Caco-2 (cell line): ENCODE results near the gene CMTM2. TPM values are rescaled to one million over a fixed set of nuclear protein-coding genes. Genes with fewer than 3 reads are reported as not detected.

Experiments used
- BruUV-seq: library from RNA; stranded (reverse); fragments of 400-500 nt; replicated peaks from 2 replicates; lab custom pipeline; 2021; lab: Mats Ljungman, UMichigan
- CTCF ChIA-PET: fragments of 300-600 bp; sonication (Branson Sonifier 250); formaldehyde crosslinking; loops from one replicate; lab custom pipeline; 2022; ENCODE audit warnings: antibody characterized with exemption; lab: Charles Lee
- POLR2A ChIA-PET: fragments of 300-600 bp; sonication (Branson Sonifier 250); formaldehyde crosslinking; loops from one replicate; lab custom pipeline; 2022; ENCODE audit warnings: antibody characterized with exemption; lab: Charles Lee
- DNase-seq, 2 experiments: peaks; one replicate each; pipeline versions ENCODE4 v3.0.0 to v3.0.0-alpha.2; 2020 to 2022
- H3K27me3 ChIP-seq: replicated peaks from 2 replicates; pipeline ENCODE4 v1.6.0; 2011; ENCODE audit warnings: low read length; ENCODE audit not compliant: control insufficient read depth, insufficient read depth
- H3K36me3 ChIP-seq: 2 replicates; pipeline ENCODE4 v1.5.1; 2011; ENCODE audit warnings: low read length; ENCODE audit not compliant: control insufficient read depth, insufficient read depth
- H3K4me1 ChIP-seq: fragments of 250-450 bp; sonication (Bioruptor Pico); 2 replicates; pipeline ENCODE4 v1.5.1; 2020; ENCODE audit warnings: mild to moderate bottlenecking
- H3K4me3 ChIP-seq: 2 replicates; pipeline ENCODE4 v1.5.1; 2011; ENCODE audit warnings: low read depth, mild to moderate bottlenecking, control low read depth, low read length
- H3K9me3 ChIP-seq: fragments of 250-450 bp; sonication (Bioruptor Pico); 2 replicates; pipeline ENCODE4 v1.5.1; 2020; ENCODE audit warnings: mild to moderate bottlenecking, moderate library complexity
- H3K27ac Mint-ChIP-seq: one replicate; pipeline ENCODE4 v1.8.0; 2022; ENCODE audit warnings: mixed read lengths; ENCODE audit not compliant: unreplicated experiment
- H3K27me3 Mint-ChIP-seq: one replicate; pipeline ENCODE4 v1.8.0; 2022; ENCODE audit warnings: mixed read lengths; ENCODE audit not compliant: insufficient read depth, unreplicated experiment
- H3K36me3 Mint-ChIP-seq: one replicate; pipeline ENCODE4 v1.8.0; 2022; ENCODE audit warnings: mild to moderate bottlenecking, mixed read lengths; ENCODE audit not compliant: insufficient read depth, unreplicated experiment
- H3K4me1 Mint-ChIP-seq: one replicate; pipeline ENCODE4 v1.8.0; 2022; ENCODE audit warnings: low read depth, mixed read lengths; ENCODE audit not compliant: unreplicated experiment
- H3K4me3 Mint-ChIP-seq: one replicate; pipeline ENCODE4 v1.8.0; 2022; ENCODE audit warnings: mild to moderate bottlenecking, moderate library complexity, mixed read lengths; ENCODE audit not compliant: unreplicated experiment
- H3K9me3 Mint-ChIP-seq: one replicate; pipeline ENCODE4 v1.8.0; 2022; ENCODE audit warnings: mixed read lengths; ENCODE audit not compliant: unreplicated experiment
- intact Hi-C: fragments of 100-400 bp; cut with micrococcal nuclease; formaldehyde crosslinking; loops from one replicate; pipeline ENCODE4 v1.10.0; 2022; ENCODE audit not compliant: unreplicated experiment
- total RNA-seq: library from RNA; stranded (reverse); gene quantifications from 2 replicates; pipeline ENCODE4 v1.2.3, GENCODE V29; 2022
- TF ChIP-seq, protein P1 (sequence below), 2 experiments: fragments of 200-600 bp in 1 of 2; IDR thresholded peaks; 1 replicate in 1 of 2; 2 replicates in 1 of 2; pipeline versions ENCODE4 v1.5.1 to v1.8.0; 2011 to 2022; ENCODE audit warnings: antibody characterized with exemption in 1 of 2, control low read depth in 1 of 2, inconsistent platforms in 1 of 2, low read depth in 1 of 2, low read length in 1 of 2, mild to moderate bottlenecking in 1 of 2, moderate library complexity in 1 of 2; ENCODE audit not compliant: insufficient read depth in 1 of 2, severe bottlenecking in 1 of 2, unreplicated experiment in 1 of 2

The CMTM2 gene
- total RNA-seq, 1 experiment from 2014 or later = not detected

GRCh38 chr16:66568355-66568754 lies 10.9 kb upstream of the CMTM2 start:
- Mint-ChIP-seq H3K27me3 (no peaks in the 10 kb centered on the region), H3K36me3 (peaks cover 27% of the 10 kb centered on the region), H3K4me1 (no peaks in the 10 kb centered on the region), H3K9me3 (no peaks in the 10 kb centered on the region), H3K27ac (no peak overlapping the region), H3K4me3 (no peak overlapping the region)
- DNase-seq = no peak
- BruUV-seq = no TSS peak
- ChIA-PET CTCF (no interaction called here), POLR2A (no interaction called here)
- intact Hi-C loops = no loop called here
- TF ChIP-seq, protein P1, sequence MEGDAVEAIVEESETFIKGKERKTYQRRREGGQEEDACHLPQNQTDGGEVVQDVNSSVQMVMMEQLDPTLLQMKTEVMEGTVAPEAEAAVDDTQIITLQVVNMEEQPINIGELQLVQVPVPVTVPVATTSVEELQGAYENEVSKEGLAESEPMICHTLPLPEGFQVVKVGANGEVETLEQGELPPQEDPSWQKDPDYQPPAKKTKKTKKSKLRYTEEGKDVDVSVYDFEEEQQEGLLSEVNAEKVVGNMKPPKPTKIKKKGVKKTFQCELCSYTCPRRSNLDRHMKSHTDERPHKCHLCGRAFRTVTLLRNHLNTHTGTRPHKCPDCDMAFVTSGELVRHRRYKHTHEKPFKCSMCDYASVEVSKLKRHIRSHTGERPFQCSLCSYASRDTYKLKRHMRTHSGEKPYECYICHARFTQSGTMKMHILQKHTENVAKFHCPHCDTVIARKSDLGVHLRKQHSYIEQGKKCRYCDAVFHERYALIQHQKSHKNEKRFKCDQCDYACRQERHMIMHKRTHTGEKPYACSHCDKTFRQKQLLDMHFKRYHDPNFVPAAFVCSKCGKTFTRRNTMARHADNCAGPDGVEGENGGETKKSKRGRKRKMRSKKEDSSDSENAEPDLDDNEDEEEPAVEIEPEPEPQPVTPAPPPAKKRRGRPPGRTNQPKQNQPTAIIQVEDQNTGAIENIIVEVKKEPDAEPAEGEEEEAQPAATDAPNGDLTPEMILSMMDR (IDR thresholded peaks at IDR 0.05; ENCODE audit: insufficient read depth in 1 of 2, low read depth in 1 of 2, low read length in 1 of 2, severe bottlenecking in 1 of 2, unreplicated experiment in 1 of 2) = no peak
- Histone ChIP-seq H3K4me3 (no peak overlapping the region), H3K9me3 (no peaks in the 10 kb centered on the region), H3K27me3 (no peaks in the 10 kb centered on the region), H3K36me3 (peaks cover 4% of the 10 kb centered on the region; the same call in 1 of the 2 replicates), H3K4me1 (no peaks in the 10 kb centered on the region)

DNA sequence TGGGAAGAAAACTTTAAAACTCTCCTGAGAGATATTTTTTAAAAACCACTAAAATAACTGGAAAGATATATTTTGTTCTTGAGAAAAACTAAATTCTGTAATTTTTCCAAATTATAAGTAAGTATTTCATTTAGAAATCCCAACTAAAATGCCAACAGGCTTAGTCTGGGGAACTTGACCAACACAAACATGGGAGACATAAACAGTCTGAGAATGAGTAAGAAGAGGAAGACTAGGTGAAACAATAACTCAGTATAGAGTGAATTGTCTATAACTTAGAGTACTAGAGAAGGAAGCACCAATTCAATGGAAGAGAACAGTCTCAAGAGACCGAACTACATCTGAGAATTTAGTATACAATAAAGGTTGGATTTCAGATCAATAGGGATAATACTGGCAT lies 10.1 kb upstream of the CMTM2 start:
- no peak for DNase-seq
- Histone ChIP-seq H3K9me3 (no peaks in the 10 kb centered on the region), H3K4me1 (no peaks in the 10 kb centered on the region), H3K36me3 (peaks cover 4% of the 10 kb centered on the region; the same call in 1 of the 2 replicates), H3K4me3 (no peak overlapping the region), H3K27me3 (no peaks in the 10 kb centered on the region)
- no TSS peak for BruUV-seq
- TF ChIP-seq, protein P1 (IDR thresholded peaks at IDR 0.05; ENCODE audit: insufficient read depth in 1 of 2, low read depth in 1 of 2, low read length in 1 of 2, severe bottlenecking in 1 of 2, unreplicated experiment in 1 of 2) = no peak
- ChIA-PET CTCF (interaction anchor here (0.7 kb wide), 1 partner anchor 8 kb away, joined by 3 read pairs; no protein-coding TSS in a partner anchor), POLR2A (no interaction called here)
- Mint-ChIP-seq H3K27ac (no peak overlapping the region), H3K27me3 (no peaks in the 10 kb centered on the region), H3K9me3 (no peaks in the 10 kb centered on the region), H3K4me1 (no peaks in the 10 kb centered on the region), H3K36me3 (peaks cover 22% of the 10 kb centered on the region), H3K4me3 (no peak overlapping the region)
- intact Hi-C loops = no loop called here

DNA sequence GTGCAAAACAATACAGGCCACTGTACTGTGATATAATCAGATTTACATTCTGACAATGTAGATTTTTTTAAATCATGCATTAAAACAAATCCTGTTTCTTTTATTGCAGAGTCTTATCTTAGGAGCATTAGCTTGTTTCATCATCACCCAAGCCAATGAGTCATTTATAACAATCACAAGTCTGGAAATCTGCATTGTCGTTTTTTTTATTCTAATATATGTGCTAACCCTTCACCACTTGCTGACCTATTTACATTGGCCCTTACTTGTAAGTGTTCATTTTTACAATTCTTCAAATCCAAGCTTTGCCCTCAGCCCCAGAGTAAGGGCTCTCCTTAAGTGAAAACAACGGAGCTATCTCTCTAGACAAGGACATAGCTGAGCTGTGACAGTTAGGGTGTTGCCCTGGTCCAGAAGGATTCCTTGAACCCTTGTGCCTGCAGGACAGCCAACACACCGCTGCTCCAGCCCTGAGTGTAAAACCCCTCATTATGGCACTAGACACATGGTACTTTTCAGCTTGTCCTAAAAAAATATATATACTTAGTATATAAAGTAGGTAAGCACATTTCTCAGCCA lies 9.3 kb upstream of the CMTM2 start:
- Histone ChIP-seq H3K4me3 (no peak overlapping the region), H3K36me3 (peaks cover 4% of the 10 kb centered on the region; the same call in 1 of the 2 replicates), H3K27me3 (no peaks in the 10 kb centered on the region), H3K9me3 (no peaks in the 10 kb centered on the region), H3K4me1 (no peaks in the 10 kb centered on the region)
- Mint-ChIP-seq H3K27me3 (no peaks in the 10 kb centered on the region), H3K9me3 (no peaks in the 10 kb centered on the region), H3K4me3 (no peak overlapping the region), H3K27ac (no peak overlapping the region), H3K4me1 (no peaks in the 10 kb centered on the region), H3K36me3 (peaks cover 16% of the 10 kb centered on the region)
- ChIA-PET POLR2A (no interaction called here), CTCF (no interaction called here)
- intact Hi-C loops = no loop called here
- DNase-seq = no peak
- TF ChIP-seq, protein P1 (IDR thresholded peaks at IDR 0.05; ENCODE audit: insufficient read depth in 1 of 2, low read depth in 1 of 2, low read length in 1 of 2, severe bottlenecking in 1 of 2, unreplicated experiment in 1 of 2) = no peak
- BruUV-seq = no TSS peak
